ENCODE data around the gene C6. TPM values are rescaled to one million over a fixed set of nuclear protein-coding genes. Genes with fewer than 3 reads are reported as not detected.

Gene C6
- total RNA-seq, 2 experiments from 2014 or later = not detected

GRCh38 chr5:41145306-41145705, 68.0 kb downstream of the C6 start:
- H3K36me3 Mint-ChIP-seq = no peaks in the 10 kb centered on the region
- no peak overlapping the region for H3K4me3 Mint-ChIP-seq
- DNase-seq (no peak), ATAC-seq (ENCODE audit: low read depth) (no peak)
- no peaks in the 10 kb centered on the region for H3K27me3 Mint-ChIP-seq
- no peak overlapping the region for H3K27ac Mint-ChIP-seq
- no peaks in the 10 kb centered on the region for H3K9me3 Mint-ChIP-seq
- POLR2A ChIA-PET = no interaction called here
- no peaks in the 10 kb centered on the region for H3K4me1 Mint-ChIP-seq

DNA sequence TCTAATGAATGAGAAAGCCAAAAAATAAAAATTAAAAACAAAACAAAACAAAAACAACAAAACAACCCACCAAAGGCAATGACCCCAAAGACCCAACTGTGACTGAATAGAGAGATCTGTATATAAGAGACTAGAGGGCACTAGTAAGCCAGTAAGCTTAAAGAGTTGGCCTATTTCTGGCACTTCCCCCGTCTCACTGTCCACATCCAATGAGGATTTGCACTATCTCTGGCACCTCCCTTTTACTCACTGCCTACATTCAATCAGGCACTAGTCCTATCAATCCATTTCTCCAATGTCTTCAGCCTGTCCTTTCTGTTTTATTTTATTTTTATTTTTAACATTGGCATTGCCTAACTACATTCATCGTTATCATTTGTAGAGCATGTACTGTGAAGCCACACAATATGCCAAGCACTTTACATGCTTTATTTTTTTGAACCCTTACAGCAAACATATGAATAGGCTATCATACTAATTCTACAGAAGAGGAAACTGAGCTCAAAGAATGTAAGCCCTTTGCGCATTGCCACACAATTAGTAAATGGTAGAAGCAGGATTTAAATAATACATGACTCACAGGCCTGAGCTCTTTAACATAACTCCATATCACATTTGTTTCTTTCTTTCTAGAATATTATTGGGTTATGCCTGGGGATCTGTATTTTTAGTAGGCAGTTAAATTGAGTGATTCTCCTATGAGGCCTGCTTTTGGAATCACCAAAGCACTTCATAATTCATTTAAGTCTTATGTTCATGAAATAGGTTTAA, 70.0 kb downstream of the C6 start:
- no peak for DNase-seq
- Mint-ChIP-seq H3K36me3 (no peaks in the 10 kb centered on the region), H3K4me1 (no peaks in the 10 kb centered on the region), H3K27me3 (no peaks in the 10 kb centered on the region), H3K27ac (no peak overlapping the region), H3K4me3 (no peak overlapping the region), H3K9me3 (no peaks in the 10 kb centered on the region)
- POLR2A ChIA-PET = no interaction called here
- no peak for ATAC-seq (ENCODE audit: low read depth)

DNA sequence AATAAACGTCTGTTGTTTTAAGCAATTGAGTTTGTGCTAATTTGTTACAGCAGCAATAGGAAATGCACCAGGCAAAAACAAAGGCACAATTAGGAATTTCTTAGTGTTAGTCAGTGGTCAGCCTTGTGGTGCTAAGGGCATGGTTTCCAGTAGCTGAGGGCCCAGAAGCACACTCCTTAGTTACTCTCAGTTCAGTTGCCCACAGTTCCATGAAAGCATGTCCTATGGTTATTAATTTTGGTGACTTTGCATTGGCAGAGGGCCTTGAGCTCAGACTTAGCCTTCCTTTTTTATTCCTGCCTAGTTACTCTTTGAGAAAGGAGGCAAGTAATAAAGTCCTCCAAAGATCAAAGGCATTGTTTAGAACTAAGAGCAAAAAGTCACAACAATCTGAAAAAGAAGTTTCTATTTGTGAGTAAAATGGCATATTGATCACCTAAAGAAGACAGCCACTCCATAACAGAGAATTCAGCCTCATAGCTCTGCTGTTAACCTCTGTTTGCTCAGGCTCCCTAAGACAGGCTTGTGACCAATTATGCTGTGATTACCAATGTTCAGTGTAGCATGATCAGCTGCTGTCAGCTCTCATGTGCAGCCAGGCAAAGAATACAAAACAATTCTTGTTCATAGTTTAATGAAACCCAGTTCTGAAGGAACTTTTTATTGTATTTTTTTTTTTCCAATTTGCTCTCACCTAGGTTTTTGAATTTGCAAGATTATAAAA, 85.2 kb downstream of the C6 start:
- POLR2A ChIA-PET = no interaction called here
- ATAC-seq (ENCODE audit: low read depth) (no peak), DNase-seq (no peak)
- Mint-ChIP-seq H3K4me1 (no peaks in the 10 kb centered on the region), H3K27ac (no peak overlapping the region), H3K9me3 (no peaks in the 10 kb centered on the region), H3K27me3 (no peaks in the 10 kb centered on the region), H3K36me3 (no peaks in the 10 kb centered on the region), H3K4me3 (no peak overlapping the region)

- Mint-ChIP-seq H3K27me3 (no peaks in the 10 kb centered on the region), H3K9me3 (no peaks in the 10 kb centered on the region), H3K4me1 (no peaks in the 10 kb centered on the region), H3K4me3 (no peak overlapping the region), H3K27ac (no peak overlapping the region), H3K36me3 (no peaks in the 10 kb centered on the region)
- POLR2A ChIA-PET = interaction anchor here (0.6 kb wide), 1 partner anchor 1135 kb away, joined by 3 read pairs; no protein-coding TSS in a partner anchor
- no peak for ATAC-seq (ENCODE audit: low read depth)
- DNase-seq = no peak
These were observed 90.9 kb downstream of the C6 start for GRCh38 chr5:41122459-41122858.

- no peaks in the 10 kb centered on the region for H3K36me3 Mint-ChIP-seq
- ATAC-seq (ENCODE audit: low read depth) (no peak), DNase-seq (no peak)
- H3K4me3 Mint-ChIP-seq = no peak overlapping the region
- no peaks in the 10 kb centered on the region for H3K4me1 Mint-ChIP-seq
- POLR2A ChIA-PET = no interaction called here
- H3K9me3 Mint-ChIP-seq = no peaks in the 10 kb centered on the region
- H3K27ac Mint-ChIP-seq = no peak overlapping the region
- H3K27me3 Mint-ChIP-seq = no peaks in the 10 kb centered on the region
These were observed 92.7 kb downstream of the C6 start for GRCh38 chr5:41120600-41120999.

DNA sequence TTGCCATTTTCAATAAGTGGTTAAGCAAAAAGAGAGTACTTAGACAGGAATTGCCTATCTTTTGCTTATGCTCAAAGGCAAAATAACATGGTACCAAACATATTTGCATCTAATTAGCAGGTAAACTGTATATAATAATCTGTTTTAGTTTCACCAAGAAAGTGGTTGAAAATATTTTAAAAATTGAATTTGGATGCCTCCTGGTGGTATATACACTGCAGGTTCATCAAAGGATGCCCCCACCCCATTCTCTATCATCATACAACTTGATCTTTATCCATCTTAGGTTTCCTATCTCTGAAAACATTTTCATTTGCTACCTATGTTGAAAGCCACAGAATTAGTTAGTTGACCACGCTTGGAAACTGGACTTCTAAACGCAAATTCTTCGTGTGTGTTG, 95.2 kb downstream of the C6 start:
- ATAC-seq (ENCODE audit: low read depth) (no peak), DNase-seq (no peak)
- H3K4me1 Mint-ChIP-seq = no peaks in the 10 kb centered on the region
- no peak overlapping the region for H3K4me3 Mint-ChIP-seq
- POLR2A ChIA-PET = no interaction called here
- H3K36me3 Mint-ChIP-seq = no peaks in the 10 kb centered on the region
- H3K27ac Mint-ChIP-seq = no peak overlapping the region
- no peaks in the 10 kb centered on the region for H3K27me3 Mint-ChIP-seq
- no peaks in the 10 kb centered on the region for H3K9me3 Mint-ChIP-seq

DNA sequence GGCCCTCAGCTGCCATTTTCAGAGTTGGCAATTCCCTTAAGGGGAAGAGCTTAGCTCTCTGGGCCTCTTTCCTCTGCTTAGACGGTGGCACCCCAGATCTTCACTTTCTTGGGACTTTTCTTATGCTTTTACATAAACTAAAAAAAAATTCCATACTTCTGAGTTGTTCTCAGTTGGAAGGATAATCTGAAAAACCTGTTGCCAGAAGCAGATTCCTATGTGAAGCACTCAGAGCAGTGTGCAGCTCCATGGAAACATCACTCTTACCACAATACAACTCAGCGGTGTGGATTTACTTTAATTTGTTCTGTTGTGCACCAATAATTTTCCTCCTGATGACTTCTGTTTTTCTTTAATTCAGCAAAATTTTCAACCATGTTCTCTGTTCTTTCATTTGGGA, 98.1 kb downstream of the C6 start:
- POLR2A ChIA-PET = no interaction called here
- H3K27me3 Mint-ChIP-seq = no peaks in the 10 kb centered on the region
- no peak for DNase-seq
- no peak overlapping the region for H3K4me3 Mint-ChIP-seq
- no peaks in the 10 kb centered on the region for H3K4me1 Mint-ChIP-seq
- no peak overlapping the region for H3K27ac Mint-ChIP-seq
- no peak for ATAC-seq (ENCODE audit: low read depth)
- no peaks in the 10 kb centered on the region for H3K36me3 Mint-ChIP-seq
- H3K9me3 Mint-ChIP-seq = no peaks in the 10 kb centered on the region

DNA sequence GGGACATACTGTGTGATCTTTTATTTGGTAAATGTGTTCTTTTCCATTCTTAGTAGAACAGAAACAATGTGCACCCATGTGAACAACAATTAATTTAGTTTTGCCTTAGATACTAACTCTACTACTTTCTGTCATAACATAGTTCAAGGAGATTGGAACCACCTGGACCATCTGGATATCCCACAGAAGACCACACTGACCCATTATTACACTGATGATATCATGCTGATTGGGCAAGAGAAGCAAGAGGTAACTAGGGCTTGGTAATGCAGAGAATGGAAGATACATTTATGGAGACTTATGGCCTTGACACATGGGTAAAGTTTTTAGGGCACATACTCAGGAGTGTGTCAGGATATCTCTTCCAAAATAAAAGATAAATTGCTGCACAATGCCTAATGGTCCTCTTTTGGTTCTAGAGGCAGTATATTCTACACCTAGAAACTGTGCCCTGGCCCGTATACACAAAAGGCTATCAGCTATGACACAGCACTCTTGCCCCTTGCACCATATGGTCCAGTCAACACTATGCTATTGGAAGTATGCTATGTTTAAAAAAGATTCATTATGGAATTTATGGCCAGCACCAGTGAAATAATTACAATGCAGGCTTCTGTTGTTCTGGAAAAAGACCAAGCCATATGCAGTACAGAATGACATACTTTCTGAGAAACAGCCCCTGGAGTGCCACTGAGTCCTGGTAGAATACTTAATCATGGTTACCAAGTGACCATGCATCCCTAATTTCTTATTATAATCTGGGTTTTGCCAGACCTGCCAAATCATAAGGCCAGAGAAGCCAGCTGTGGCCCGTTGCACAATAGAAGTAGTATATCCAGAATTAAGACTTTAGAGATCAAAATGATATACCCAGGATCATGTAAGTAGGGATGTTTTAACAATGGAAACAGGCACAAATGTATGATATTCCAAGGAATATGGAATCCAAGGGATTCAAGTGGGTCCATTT, 100.6 kb downstream of the C6 start:
- Mint-ChIP-seq H3K4me1 (no peaks in the 10 kb centered on the region), H3K4me3 (no peak overlapping the region), H3K36me3 (no peaks in the 10 kb centered on the region), H3K27me3 (no peaks in the 10 kb centered on the region), H3K9me3 (no peaks in the 10 kb centered on the region), H3K27ac (no peak overlapping the region)
- POLR2A ChIA-PET = no interaction called here
- no peak for DNase-seq
- no peak for ATAC-seq (ENCODE audit: low read depth)

DNA sequence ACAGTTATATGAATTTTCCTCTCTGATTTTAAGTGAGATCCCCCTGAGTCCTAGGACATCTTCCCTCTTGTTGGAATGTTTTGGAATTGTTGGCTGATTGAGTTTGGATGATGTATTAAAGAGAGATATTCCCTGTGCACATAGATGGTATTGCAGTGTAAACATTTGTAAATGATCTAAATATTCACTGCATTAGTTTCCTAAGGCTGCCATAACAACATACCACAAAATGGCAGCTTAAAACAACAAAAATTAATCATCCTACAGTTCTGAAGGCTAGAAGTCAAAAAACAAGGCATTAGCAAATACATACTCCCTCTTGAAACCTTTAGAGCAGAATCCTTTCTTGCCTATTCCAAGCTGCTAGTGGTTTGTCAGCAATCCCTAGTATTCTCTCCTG, 104.1 kb downstream of the C6 start:
- ATAC-seq (ENCODE audit: low read depth) (no peak), DNase-seq (no peak)
- H3K4me3 Mint-ChIP-seq = no peak overlapping the region
- no peaks in the 10 kb centered on the region for H3K27me3 Mint-ChIP-seq
- no peaks in the 10 kb centered on the region for H3K4me1 Mint-ChIP-seq
- POLR2A ChIA-PET = no interaction called here
- no peaks in the 10 kb centered on the region for H3K9me3 Mint-ChIP-seq
- H3K27ac Mint-ChIP-seq = no peak overlapping the region
- no peaks in the 10 kb centered on the region for H3K36me3 Mint-ChIP-seq

DNA sequence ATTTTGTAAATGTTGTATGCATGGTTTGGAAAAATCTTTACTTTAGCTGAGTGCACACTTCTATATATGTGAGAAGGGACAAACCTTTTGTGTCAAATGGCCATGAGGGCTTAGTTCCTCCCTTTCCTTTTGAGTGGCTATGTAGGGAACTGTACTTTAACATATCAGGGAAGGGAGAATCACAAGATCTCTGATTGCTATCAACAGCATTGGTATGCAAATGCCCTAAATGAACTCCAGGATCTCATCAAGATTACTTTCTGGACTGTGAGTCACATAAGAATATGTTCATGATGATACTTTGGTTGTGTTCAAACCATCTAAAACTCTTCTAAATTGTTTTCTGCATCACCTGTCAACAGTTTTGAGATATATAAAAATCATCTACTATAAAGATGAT, 111.0 kb downstream of the C6 start:
- Mint-ChIP-seq H3K4me1 (no peaks in the 10 kb centered on the region), H3K4me3 (no peak overlapping the region), H3K9me3 (no peaks in the 10 kb centered on the region), H3K36me3 (no peaks in the 10 kb centered on the region), H3K27ac (no peak overlapping the region), H3K27me3 (no peaks in the 10 kb centered on the region)
- no peak for ATAC-seq (ENCODE audit: low read depth)
- DNase-seq = no peak
- POLR2A ChIA-PET = no interaction called here

- Mint-ChIP-seq H3K27ac (no peak overlapping the region), H3K9me3 (no peaks in the 10 kb centered on the region), H3K4me3 (no peak overlapping the region), H3K4me1 (no peaks in the 10 kb centered on the region), H3K27me3 (no peaks in the 10 kb centered on the region), H3K36me3 (no peaks in the 10 kb centered on the region)
- POLR2A ChIA-PET = no interaction called here
- no peak for DNase-seq
- no peak for ATAC-seq (ENCODE audit: low read depth)
These were observed 115.7 kb downstream of the C6 start for GRCh38 chr5:41097642-41098041.

GRCh38 chr5:41095324-41096101, 117.8 kb downstream of the C6 start:
- no peak overlapping the region for H3K27ac Mint-ChIP-seq
- no peak overlapping the region for H3K4me3 Mint-ChIP-seq
- H3K27me3 Mint-ChIP-seq = no peaks in the 10 kb centered on the region
- no peak for ATAC-seq (ENCODE audit: low read depth)
- no peaks in the 10 kb centered on the region for H3K4me1 Mint-ChIP-seq
- POLR2A ChIA-PET = no interaction called here
- DNase-seq = no peak
- no peaks in the 10 kb centered on the region for H3K36me3 Mint-ChIP-seq
- H3K9me3 Mint-ChIP-seq = no peaks in the 10 kb centered on the region

- no peak overlapping the region for H3K4me3 Mint-ChIP-seq
- no peak overlapping the region for H3K27ac Mint-ChIP-seq
- H3K36me3 Mint-ChIP-seq = no peaks in the 10 kb centered on the region
- no peaks in the 10 kb centered on the region for H3K27me3 Mint-ChIP-seq
- H3K4me1 Mint-ChIP-seq = no peaks in the 10 kb centered on the region
- H3K9me3 Mint-ChIP-seq = no peaks in the 10 kb centered on the region
- POLR2A ChIA-PET = no interaction called here
- DNase-seq = no peak
- no peak for ATAC-seq (ENCODE audit: low read depth)
These were observed 118.5 kb downstream of the C6 start for GRCh38 chr5:41094871-41095270.
